Astrocyte of the spinal cord (primary cell): ENCODE results near the gene MLIP.

ENCODE experiments used
- DNase-seq: peaks from one replicate; pipeline ENCODE4 v3.0.0; 2011; ENCODE audit warnings: low read depth, low spot score
- H3K4me3 ChIP-seq: 2 replicates; pipeline ENCODE4 v1.5.1; 2011; ENCODE audit warnings: low read depth, mild to moderate bottlenecking, low read length, moderate library complexity
- in situ Hi-C: cut with HindIII; loops from 2 replicates; pipeline ENCODE4 v1.10.0; 2017; ENCODE audit warnings: low sequenced_read_pairs
- TF ChIP-seq, protein P1 (sequence below): IDR thresholded peaks from 2 replicates; pipeline ENCODE4 v1.5.1; 2012; ENCODE audit warnings: low read depth, mild to moderate bottlenecking, low read length, inconsistent platforms

Gene MLIP

DNA sequence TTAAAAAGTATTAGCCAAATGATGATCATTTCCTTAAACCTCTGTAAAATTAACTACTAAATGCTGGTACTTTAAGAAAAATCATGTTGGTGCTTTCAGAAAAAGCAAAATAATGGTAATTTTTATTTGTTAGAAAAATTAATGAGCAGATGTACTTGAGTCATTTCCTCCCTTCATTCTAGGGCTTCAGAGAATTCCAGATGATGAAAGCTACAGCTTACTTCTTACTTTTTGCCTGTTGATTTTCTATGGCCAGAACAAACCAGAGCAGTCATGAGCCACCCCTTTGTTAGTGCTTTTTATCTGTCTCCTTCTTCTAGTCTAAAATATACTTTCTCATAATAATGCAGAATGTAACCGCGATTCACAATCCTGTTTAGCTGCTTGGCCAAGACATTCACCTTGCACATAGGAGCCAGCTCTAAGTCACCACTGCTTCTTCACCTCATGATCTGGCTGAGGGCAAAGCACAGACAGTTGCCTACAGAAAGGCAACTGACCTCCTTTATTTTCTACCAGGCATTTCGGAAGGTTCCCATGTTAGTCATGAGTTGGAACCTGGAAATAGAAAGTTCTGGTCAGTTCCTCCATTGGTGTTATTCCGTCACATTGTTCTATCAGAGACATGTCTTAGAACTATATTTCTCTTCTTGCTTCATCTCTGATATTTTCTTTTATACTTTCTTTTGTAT, 153.5 kb downstream of the MLIP start:
- DNase-seq = no peak
- in situ Hi-C loops = no loop called here
- TF ChIP-seq, protein P1, sequence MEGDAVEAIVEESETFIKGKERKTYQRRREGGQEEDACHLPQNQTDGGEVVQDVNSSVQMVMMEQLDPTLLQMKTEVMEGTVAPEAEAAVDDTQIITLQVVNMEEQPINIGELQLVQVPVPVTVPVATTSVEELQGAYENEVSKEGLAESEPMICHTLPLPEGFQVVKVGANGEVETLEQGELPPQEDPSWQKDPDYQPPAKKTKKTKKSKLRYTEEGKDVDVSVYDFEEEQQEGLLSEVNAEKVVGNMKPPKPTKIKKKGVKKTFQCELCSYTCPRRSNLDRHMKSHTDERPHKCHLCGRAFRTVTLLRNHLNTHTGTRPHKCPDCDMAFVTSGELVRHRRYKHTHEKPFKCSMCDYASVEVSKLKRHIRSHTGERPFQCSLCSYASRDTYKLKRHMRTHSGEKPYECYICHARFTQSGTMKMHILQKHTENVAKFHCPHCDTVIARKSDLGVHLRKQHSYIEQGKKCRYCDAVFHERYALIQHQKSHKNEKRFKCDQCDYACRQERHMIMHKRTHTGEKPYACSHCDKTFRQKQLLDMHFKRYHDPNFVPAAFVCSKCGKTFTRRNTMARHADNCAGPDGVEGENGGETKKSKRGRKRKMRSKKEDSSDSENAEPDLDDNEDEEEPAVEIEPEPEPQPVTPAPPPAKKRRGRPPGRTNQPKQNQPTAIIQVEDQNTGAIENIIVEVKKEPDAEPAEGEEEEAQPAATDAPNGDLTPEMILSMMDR = no peak
- no peak overlapping the region for H3K4me3 ChIP-seq

GRCh38 chr6:54266400-54266923, 155.2 kb downstream of the MLIP start:
- no peak overlapping the region for H3K4me3 ChIP-seq
- TF ChIP-seq, protein P1 = peak; percentile 5
- no peak for DNase-seq
- in situ Hi-C loops = no loop called here

DNA sequence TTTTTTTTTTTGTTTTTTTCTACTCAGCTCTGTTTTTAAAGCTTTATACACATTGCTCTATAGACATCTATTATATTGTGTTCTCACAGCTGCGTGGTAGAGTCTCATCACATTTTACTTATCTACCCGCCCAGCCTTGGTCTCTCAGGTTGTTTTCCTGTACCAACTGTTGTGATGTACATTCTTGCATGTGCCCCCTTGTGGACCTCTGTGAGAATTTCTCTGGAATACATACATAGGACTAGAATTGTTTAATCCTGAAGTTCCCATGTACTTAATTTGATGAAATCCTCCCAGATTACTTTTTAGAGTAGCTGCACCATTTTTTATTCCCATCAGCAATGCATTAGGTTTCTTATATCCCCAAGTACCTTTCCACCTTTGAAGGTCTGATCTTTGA, 156.6 kb downstream of the MLIP start:
- in situ Hi-C loops = no loop called here
- peak; percentile 56 for DNase-seq
- TF ChIP-seq, protein P1 = peak; percentile 58
- H3K4me3 ChIP-seq = no peak overlapping the region

GRCh38 chr6:54273214-54273820, 162.1 kb downstream of the MLIP start:
- in situ Hi-C loops = no loop called here
- TF ChIP-seq, protein P1 = no peak
- H3K4me3 ChIP-seq = no peak overlapping the region
- no peak for DNase-seq

DNA sequence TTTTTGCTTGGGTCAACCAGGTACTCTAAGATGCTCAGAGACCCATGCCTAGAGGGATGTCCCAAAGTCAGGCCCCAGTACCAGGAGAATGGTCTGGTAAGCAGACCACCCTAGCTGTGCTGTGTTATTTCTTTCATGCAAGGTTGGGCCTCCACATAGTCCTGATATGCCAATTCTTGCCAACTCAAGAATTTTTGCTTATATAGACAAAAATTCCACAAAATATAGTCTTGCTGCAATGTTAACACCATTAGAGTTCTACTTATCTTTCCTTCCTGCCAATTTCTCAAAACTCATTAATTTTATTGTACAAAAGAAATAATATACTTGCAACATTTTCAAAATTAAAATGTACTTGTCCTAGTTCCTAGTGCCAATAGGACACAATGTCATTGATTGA, 163.1 kb downstream of the MLIP start:
- in situ Hi-C loops = no loop called here
- H3K4me3 ChIP-seq = no peak overlapping the region
- no peak for DNase-seq
- TF ChIP-seq, protein P1 = no peak

- DNase-seq = peak; percentile 85
- TF ChIP-seq, protein P1 = no peak
- in situ Hi-C loops = no loop called here
- H3K4me3 ChIP-seq = no peak overlapping the region
These were observed 170.9 kb downstream of the MLIP start for GRCh38 chr6:54282186-54282585.
